HuH-7.5 (cell line): ENCODE measurements around the gene COBL.

Experiments
- DNase-seq: peaks from one replicate; pipeline ENCODE4 v3.0.0; 2011; ENCODE audit warnings: low spot score

Gene COBL

DNA sequence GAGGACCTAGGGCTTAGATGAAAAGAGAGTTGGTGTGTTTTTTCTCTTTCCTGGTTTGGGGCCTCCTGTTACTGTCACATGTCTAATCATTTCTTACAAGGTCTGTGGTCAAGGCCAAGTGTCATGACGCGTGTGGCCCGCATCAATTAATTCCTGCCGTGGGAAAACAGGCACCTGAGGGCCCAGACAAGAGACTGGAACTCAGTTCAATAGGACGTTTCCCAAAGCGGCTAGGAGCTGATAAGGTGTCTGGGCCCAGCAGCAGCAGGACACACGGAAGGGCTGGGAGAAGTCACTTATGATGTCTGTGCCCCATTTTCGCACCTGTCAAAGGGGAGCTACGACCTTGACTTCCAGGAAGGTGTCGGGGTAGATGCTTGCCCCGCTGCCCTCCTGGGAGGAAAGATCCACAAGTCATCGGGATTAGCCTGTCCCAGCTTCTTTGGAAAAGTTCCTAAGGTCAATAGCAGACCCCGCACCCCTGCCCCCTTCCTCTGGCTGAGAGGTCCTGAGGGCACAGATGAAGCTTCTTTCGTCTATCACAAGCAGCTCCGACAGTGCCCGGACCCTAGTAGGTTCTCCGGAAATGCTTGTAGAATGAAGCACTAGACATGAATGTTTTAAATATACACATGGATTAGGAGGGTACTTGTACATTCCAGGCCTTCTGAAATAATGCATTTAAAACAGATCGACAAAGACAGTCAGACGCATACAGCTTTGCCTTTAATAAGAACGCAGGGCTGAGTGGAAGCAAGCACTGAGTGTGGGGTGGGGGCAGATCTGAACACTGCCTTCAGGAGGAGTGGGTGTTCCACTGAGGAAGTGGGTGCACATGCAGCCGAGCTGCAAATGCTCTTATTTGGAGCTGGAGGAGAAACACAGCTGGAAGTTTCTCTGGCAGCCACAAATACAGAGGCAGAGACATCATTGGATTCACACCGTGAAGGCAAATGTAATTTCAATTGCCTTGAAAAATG lies 296.4 kb downstream of the COBL start:
- no peak for DNase-seq

DNA sequence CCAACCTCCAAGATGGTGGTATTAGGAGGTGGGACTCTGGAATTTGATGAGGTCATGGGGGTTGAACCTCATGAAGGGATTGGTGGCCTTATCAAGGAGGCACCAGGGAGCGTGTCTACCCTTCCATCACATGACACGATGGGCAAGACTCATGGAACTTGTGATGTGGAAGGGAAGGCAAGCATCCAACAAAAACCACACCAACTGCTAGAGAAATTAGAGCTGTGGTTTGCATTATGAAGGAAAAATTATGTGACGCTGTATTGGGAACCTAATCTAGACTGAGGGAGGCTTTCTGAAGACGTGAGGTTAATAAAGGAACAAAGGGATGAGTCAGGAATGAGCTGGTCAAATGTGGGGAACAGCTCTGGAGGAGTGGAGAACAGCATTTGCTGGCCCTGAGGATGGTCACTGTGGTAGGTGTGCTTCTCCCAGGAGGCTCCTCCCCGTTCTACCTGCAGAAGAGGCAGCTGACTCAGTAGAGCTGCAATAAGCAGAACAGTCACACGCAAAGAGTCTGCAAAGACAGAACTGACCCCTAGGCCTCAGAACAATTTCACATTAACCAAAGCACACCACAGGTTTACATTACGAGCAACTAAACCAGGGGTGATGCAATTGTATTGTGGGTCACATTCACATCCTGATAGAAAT lies 297.3 kb downstream of the COBL start:
- DNase-seq = no peak

- DNase-seq = no peak
Measured at GRCh38 chr7:51017576-51018535, 298.8 kb downstream of the COBL start.

DNA sequence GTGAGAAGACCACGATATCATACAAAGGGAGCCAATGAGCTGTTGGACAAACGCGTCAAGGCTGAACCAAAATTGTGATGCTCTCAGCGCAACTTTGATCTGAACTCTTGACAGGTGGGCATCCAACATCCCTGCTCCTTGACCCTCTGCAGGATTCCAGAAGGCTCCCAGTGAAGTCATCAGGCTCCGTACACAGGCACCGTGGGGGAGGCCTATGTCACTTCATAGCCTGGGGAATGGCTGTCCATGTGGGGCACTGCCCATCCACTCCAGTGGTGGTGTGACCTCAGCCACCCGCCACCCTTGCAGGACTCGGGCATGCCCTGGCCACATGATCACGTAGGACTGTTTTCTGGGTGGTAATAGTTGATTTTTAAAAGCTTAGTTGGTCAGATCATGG lies 300.1 kb downstream of the COBL start:
- DNase-seq = no peak

GRCh38 chr7:51015581-51015980 lies 301.0 kb downstream of the COBL start:
- no peak for DNase-seq

GRCh38 chr7:51014811-51015210 lies 301.8 kb downstream of the COBL start:
- no peak for DNase-seq

GRCh38 chr7:51013861-51014511 lies 302.6 kb downstream of the COBL start:
- DNase-seq = no peak

DNA sequence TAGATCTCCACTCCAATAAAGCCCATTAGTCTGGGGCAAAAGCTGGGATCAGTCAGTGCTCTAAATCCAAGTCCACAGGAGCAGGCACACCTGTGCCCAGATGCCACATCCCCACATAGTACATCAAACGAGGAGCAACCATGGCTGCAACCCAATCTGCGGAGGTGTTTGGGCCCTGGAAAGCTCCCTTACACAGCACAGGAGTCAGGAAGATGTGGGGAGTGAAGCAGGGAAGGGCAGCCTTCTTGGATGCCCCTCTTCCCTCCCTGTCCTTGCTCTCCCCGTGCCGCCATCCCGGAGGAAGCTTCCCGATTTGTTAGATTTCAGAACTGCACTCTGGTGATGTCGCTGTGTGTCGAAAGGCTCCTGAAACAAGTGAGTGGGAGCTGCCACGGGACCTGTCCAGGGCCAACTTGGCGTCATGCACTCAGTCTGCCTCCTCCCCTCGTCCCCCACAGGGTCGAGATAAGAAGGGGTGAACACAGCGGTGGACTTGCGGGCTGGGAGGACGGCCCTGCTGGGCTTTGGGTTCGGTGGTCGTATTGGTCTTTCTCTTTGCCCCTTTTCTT lies 303.3 kb downstream of the COBL start:
- DNase-seq = no peak

GRCh38 chr7:51012569-51013217 lies 303.9 kb downstream of the COBL start:
- no peak for DNase-seq

DNA sequence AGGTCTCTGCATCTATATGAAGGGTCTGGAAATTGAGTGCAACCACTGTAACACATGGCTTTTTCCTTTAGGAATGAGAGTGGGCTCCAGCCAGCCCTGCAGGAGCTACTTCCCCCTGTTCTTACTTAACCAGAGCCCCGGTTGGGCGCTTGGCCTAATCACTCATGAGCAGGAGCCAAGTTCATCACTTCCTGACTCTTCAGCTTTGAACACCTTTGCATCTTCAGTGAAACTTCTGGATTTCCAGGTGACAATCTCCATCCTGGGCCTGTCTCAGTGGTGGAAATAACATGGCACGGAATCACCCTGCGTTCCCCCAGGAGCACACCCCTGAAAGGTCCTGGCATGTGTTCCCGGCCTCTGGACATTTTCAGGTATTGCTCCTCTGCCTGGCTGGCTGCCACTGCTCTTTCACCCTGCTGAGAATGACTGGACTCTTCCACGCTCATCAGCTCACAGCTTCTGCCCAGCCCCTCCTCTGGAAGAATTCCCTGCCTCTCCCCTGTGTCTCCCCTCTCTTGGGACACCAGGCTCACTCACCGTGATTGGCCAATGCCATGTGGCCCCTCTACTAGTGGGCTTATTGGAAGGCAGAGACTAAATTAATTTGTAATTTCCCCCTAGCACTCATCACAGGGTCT lies 304.8 kb downstream of the COBL start:
- DNase-seq = no peak

DNA sequence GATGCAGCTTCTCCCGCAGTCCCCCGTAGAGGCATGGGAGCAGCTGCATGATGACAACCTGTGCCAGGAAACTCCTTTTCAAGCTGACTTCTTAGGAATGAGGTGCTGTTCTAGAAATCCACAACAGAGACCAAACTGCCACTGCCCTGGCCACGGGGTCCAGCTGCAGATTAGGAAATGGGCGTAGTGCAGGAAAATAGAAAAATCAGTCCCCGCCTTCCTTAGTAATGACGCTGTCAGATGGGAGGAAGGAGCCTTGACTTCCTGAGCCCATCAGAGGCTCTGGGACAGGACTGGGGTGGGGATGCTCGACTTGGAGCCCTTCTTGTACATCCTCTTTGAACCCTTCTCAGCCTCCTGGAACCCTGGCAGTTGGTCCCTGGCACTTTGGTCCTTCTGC lies 306.1 kb downstream of the COBL start:
- no peak for DNase-seq

- DNase-seq = no peak
Measured at GRCh38 chr7:51009716-51010496, 306.7 kb downstream of the COBL start.

DNA sequence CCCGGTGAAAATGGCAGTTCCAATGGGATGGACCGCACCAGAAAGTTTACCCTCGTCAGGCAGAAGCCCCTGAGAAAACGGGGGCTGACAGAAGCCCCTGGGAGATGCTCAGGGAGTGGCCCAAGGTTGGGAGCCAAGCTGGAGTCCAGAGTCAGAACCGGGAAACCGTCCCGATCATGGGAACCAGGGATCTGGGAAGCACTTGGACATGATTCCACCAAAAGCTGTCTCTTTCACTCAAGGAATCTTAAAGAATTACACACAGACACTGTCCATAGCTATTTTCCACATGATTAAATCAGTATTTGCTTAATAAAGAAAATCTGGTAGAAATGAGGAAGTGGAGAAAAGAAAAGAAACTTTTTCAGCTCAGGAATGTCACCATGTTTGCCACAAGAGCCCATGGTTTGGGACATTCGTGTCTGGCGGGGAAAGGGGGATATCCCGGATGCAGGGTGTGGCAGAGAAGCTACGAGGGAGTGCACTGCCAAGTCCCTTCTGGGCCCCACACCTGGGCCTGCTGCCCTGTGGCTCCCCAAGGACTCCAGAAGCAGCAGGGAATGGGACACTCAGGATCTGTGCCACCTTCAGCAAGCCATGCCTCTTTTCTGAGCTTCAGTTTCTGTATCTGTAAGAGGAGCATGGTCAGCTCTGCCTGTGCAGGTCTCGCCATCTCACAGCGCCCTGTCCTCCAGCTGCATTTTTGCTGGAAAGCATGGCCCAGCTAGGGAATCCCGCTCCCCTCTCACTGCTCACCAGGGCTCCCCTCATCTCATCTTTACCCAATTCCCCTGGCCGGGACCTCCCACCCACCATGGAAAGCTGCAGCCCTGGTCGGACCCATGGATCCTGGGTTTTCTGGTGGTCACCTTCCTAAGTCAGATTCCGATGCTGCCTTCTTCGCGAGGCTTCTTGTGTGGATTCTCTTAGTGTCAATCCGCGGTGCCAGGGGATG lies 308.8 kb downstream of the COBL start:
- no peak for DNase-seq

- no peak for DNase-seq
Measured at GRCh38 chr7:51006483-51007235, 309.9 kb downstream of the COBL start.

DNA sequence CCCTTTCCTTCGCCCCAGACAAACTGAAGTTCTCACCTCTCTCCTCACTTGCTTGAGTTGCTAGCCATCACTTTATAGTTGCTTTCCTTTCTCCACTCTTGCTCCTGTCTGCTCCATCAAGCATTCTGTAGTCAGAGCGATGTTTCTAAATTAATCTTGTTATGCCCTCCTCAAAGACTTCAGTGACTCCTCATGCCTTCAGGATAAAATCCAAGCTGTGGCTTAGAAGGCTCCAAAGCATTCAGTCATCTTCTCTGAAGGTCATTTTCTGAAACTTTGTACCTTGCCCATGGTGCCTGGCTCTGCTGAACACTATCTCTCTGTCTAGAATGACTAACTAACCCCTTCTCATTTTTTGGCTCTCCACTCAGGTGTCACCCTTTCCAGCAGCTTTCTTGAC lies 311.5 kb downstream of the COBL start:
- no peak for DNase-seq

GRCh38 chr7:51000956-51001355 lies 315.7 kb downstream of the COBL start:
- no peak for DNase-seq

DNA sequence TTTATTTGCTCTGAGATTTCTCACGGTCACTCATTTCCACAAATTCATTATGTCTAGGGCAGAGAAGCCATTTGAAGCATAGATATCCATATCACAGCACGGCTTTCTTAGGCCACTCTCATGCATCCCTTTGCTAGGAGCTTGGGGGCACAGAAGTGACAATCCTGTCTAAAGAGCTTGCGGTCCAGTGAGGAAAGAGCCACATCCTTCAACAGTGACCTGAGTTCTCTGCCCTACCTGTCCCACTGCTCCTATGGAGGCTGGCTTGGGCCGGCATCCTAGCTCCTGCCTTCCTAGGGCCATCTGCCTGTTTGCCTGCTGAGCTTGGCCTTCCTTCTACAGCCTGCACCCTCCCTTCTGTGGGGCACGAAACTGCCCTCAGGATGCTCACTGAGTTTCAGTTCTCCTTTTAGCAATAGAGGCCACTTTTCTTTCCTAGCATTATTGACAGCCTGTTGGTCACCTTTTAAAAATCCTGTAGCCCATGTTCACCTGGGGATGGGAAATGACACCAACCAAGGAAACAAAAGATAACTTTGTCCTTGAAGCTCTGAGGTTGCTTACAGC lies 321.8 kb downstream of the COBL start:
- no peak for DNase-seq
